A172 (cell line): Measurements from ENCODE around the gene RSAD1. TPM values are rescaled to one million over a fixed set of nuclear protein-coding genes. Genes with fewer than 3 reads are reported as not detected.
A peak's percentile ranks its signal among the peaks of the same experiment; 100 is the strongest.

Experiments
- DNase-seq: peaks from one replicate; pipeline ENCODE4 v3.0.0-alpha.2; 2015; ENCODE audit warnings: low spot score
- total RNA-seq: library from RNA; depleted of rRNA; stranded (reverse); fragments of >200 nt; shearing (Covaris generic); gene quantifications from 2 replicates; pipeline ENCODE4 v1.2.3, GENCODE V29; 2014

Gene RSAD1
- total RNA-seq, 1 experiment from 2014 or later: 16.0 TPM

GRCh38 chr17:50493744-50494143, 15.1 kb downstream of the RSAD1 start:
- DNase-seq: no peak

- DNase-seq: no peak
These were observed 16.7 kb downstream of the RSAD1 start for GRCh38 chr17:50495217-50495823.

- peak; percentile 69 for DNase-seq
These were observed 17.3 kb downstream of the RSAD1 start for GRCh38 chr17:50495918-50496317.

- DNase-seq: peak; percentile 64
These were observed 19.6 kb downstream of the RSAD1 start for GRCh38 chr17:50498021-50498874.

GRCh38 chr17:50499270-50499669, 20.6 kb downstream of the RSAD1 start:
- no peak for DNase-seq

GRCh38 chr17:50499721-50500120, 21.1 kb downstream of the RSAD1 start:
- DNase-seq: no peak

GRCh38 chr17:50501054-50501453, 22.4 kb downstream of the RSAD1 start:
- DNase-seq: no peak

GRCh38 chr17:50502301-50502990, 23.8 kb downstream of the RSAD1 start:
- no peak for DNase-seq

- DNase-seq: no peak
These were observed 27.0 kb downstream of the RSAD1 start for GRCh38 chr17:50505591-50506130.

GRCh38 chr17:50506298-50506697, 27.6 kb downstream of the RSAD1 start:
- no peak for DNase-seq

GRCh38 chr17:50507871-50508572, 29.4 kb downstream of the RSAD1 start, which contains the start of gene MYCBPAP:
Gene MYCBPAP, plus strand, starts transcription at chr17:50508439. Its CDS starts 236 bp downstream, at chr17:50508675.
- no peak for DNase-seq

- DNase-seq: no peak
These were observed 30.2 kb downstream of the RSAD1 start for GRCh38 chr17:50508573-50509460.

- DNase-seq: peak; percentile 42
These were observed 32.4 kb downstream of the RSAD1 start for GRCh38 chr17:50511058-50511457.

- DNase-seq: no peak
These were observed 34.8 kb downstream of the RSAD1 start for GRCh38 chr17:50513495-50513894.

GRCh38 chr17:50514388-50514787, 35.7 kb downstream of the RSAD1 start:
- no peak for DNase-seq

GRCh38 chr17:50514936-50515702, 36.5 kb downstream of the RSAD1 start:
- no peak for DNase-seq

- no peak for DNase-seq
These were observed 38.4 kb downstream of the RSAD1 start for GRCh38 chr17:50517011-50517410.

GRCh38 chr17:50517504-50518383, 39.1 kb downstream of the RSAD1 start:
- DNase-seq: no peak
